Adrenal gland (tissue), 5 donors: ENCODE data around the gene TMEM94.

Experiments
- CTCF ChIP-seq, 6 experiments: fragments of 450-650 bp in 4 of 6; fragments of 200-600 bp in 2 of 6; sonication (generic) in 1 of 6; IDR thresholded peaks; 1 replicate in 5 of 6; 2 replicates in 1 of 6; pipeline versions ENCODE4 v1.5.1 to v1.8.0; 2016 to 2021; ENCODE audit warnings: antibody characterized with exemption in 6 of 6, mild to moderate bottlenecking in 2 of 6, moderate library complexity in 1 of 6
- POLR2A ChIP-seq, 2 donors: fragments of 450-650 bp; IDR thresholded peaks; one replicate each; pipeline ENCODE4 v1.6.1; 2017; ENCODE audit warnings: antibody characterized with exemption in 2 of 2, mild to moderate bottlenecking in 2 of 2, moderate library complexity in 1 of 2
- donor health status: DM: no; HTN: no; CAD: no.

GRCh38 chr17:75490173-75490743 lies 33.8 kb downstream of the TMEM94 start:
- TF ChIP-seq CTCF (IDR thresholded peaks at IDR 0.05) (no peak), POLR2A (IDR thresholded peaks at IDR 0.05) (no peak)
